Natural killer cell (primary cell): Measurements from ENCODE around the gene QRICH1. TPM values are rescaled to one million over a fixed set of nuclear protein-coding genes. Genes with fewer than 3 reads are reported as not detected.

ENCODE experiments used
- ATAC-seq, 3 donors: fragments of 150-1000 bp in 2 of 3; fragments of 200-7000 bp in 1 of 3; cut with Tn5 transposase; 1 replicate in 1 of 3; 2 replicates in 2 of 3; pipeline ENCODE4 v1.10.0; 2021; ENCODE audit warnings: mild to moderate bottlenecking in 2 of 3, moderate library complexity in 2 of 3
- DNase-seq, 2 donors: peaks; one replicate each; pipeline versions ENCODE4 v3.0.0 to v3.0.0-alpha.2; 2013 to 2021; ENCODE audit warnings: mixed read lengths in 1 of 2
- H3K27ac ChIP-seq: one replicate; pipeline ENCODE4 v1.5.1; 2013; ENCODE audit warnings: mild to moderate bottlenecking, low read length
- H3K27me3 ChIP-seq: one replicate; pipeline ENCODE4 v1.6.1; 2013; ENCODE audit warnings: low read length; ENCODE audit not compliant: control insufficient read depth, insufficient read depth
- H3K36me3 ChIP-seq: one replicate; pipeline ENCODE4 v1.6.1; 2013; ENCODE audit warnings: low read length; ENCODE audit not compliant: control insufficient read depth, insufficient read depth
- H3K4me1 ChIP-seq: one replicate; pipeline ENCODE4 v1.6.1; 2013; ENCODE audit warnings: low read length; ENCODE audit not compliant: control insufficient read depth, insufficient read depth
- H3K4me3 ChIP-seq: one replicate; pipeline ENCODE4 v1.5.1; 2013; ENCODE audit warnings: low read length
- H3K9me3 ChIP-seq: one replicate; pipeline ENCODE4 v1.6.1; 2013; ENCODE audit warnings: low read length; ENCODE audit not compliant: control insufficient read depth, insufficient read depth
- H3K27ac Mint-ChIP-seq, 2 donors: one replicate each; pipeline ENCODE4 v1.8.0; 2022; ENCODE audit warnings: mild to moderate bottlenecking in 2 of 2, mixed read lengths in 2 of 2, moderate library complexity in 1 of 2
- H3K27me3 Mint-ChIP-seq, 2 donors: one replicate each; pipeline ENCODE4 v1.8.0; 2022; ENCODE audit warnings: low read depth in 2 of 2, mixed read lengths in 2 of 2
- H3K36me3 Mint-ChIP-seq: one replicate; pipeline ENCODE4 v1.8.0; 2022; ENCODE audit warnings: mixed read lengths
- H3K4me1 Mint-ChIP-seq, 2 donors: one replicate each; pipeline ENCODE4 v1.8.0; 2022; ENCODE audit warnings: mixed read lengths in 2 of 2
- H3K4me3 Mint-ChIP-seq: one replicate; pipeline ENCODE4 v1.8.0; 2022; ENCODE audit warnings: mild to moderate bottlenecking, moderate library complexity, mixed read lengths
- H3K9me3 Mint-ChIP-seq, 2 donors: one replicate each; pipeline ENCODE4 v1.8.0; 2022; ENCODE audit warnings: mixed read lengths in 2 of 2
- WGBS: methylation state at CpG from one replicate; pipeline ENCODE4 v1.1.7; 2013; ENCODE audit warnings: missing lambda C conversion rate; ENCODE audit not compliant: insufficient coverage; 5-methylcytosine and 5-hydroxymethylcytosine counted together
- intact Hi-C: fragments of 100-400 bp; cut with micrococcal nuclease; formaldehyde crosslinking; loops from one replicate; pipeline ENCODE4 v1.14.2; 2022
- total RNA-seq, 4 donors: library from RNA; stranded (reverse); fragments of 120-200 nt in 1 of 4; gene quantifications; one replicate each; pipeline versions ENCODE4 v1.2.3 to v1.2.4, GENCODE V29; 2013 to 2022
- TF ChIP-seq, protein P1 (sequence below): fragments of 200-600 bp; IDR thresholded peaks from one replicate; pipeline ENCODE4 v1.8.0; 2022; ENCODE audit warnings: antibody characterized with exemption

The QRICH1 gene
- total RNA-seq, 3 donors from 2014 or later (not counting 1 experiment from before 2014, with no cell fraction given) = 220 to 230 (median 227) TPM

DNA sequence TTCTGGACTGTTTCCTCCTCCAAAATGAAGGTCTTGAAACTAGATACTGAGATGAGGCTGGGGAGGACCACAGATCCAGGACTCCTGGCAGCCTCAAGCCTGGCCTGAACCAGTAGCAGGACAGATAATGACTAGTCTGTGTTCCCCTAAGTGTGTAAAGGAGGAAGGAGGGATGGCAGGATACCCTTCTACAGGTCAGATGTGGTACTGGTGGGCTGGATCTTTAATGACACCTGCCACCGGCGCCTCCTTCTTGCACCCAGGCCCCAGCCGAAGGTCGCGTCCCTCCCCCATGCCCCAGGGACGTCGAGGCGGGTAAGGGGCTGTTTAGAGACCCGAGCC is 26.2 kb upstream of the QRICH1 start:
- intact Hi-C loops = loop anchor here (1.0 kb wide), 2 partner anchors 16 to 26 kb away; partner anchors contain the start of genes QARS1 and QRICH1
- Histone ChIP-seq H3K9me3 (no peaks in the 10 kb centered on the region), H3K27ac (peak overlapping the region; percentile 95), H3K36me3 (peaks cover 31% of the 10 kb centered on the region), H3K27me3 (no peaks in the 10 kb centered on the region), H3K4me1 (peaks cover 24% of the 10 kb centered on the region), H3K4me3 (peak overlapping the region; percentile 85)
- Mint-ChIP-seq H3K9me3 (no peaks in the 10 kb centered on the region), H3K36me3 (no peaks in the 10 kb centered on the region), H3K4me1 (peaks cover 5 to 12% of the 10 kb centered on the region in 2 donors), H3K4me3 (peak overlapping the region; percentile 77), H3K27ac (peak overlapping the region; percentile 81 to 87), H3K27me3 (no peaks in the 10 kb centered on the region)
- DNase-seq (peak in 1 of 2 donors; percentile 39), ATAC-seq (peak in 1 of 3 donors; percentile 6)
- 0% methylated on average over 9 of the region's 9 CpGs for WGBS
- TF ChIP-seq, protein P1, sequence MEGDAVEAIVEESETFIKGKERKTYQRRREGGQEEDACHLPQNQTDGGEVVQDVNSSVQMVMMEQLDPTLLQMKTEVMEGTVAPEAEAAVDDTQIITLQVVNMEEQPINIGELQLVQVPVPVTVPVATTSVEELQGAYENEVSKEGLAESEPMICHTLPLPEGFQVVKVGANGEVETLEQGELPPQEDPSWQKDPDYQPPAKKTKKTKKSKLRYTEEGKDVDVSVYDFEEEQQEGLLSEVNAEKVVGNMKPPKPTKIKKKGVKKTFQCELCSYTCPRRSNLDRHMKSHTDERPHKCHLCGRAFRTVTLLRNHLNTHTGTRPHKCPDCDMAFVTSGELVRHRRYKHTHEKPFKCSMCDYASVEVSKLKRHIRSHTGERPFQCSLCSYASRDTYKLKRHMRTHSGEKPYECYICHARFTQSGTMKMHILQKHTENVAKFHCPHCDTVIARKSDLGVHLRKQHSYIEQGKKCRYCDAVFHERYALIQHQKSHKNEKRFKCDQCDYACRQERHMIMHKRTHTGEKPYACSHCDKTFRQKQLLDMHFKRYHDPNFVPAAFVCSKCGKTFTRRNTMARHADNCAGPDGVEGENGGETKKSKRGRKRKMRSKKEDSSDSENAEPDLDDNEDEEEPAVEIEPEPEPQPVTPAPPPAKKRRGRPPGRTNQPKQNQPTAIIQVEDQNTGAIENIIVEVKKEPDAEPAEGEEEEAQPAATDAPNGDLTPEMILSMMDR = no peak

GRCh38 chr3:49119439-49119838 is 25.6 kb upstream of the QRICH1 start:
- Histone ChIP-seq H3K9me3 (no peaks in the 10 kb centered on the region), H3K27me3 (no peaks in the 10 kb centered on the region), H3K36me3 (peaks cover 37% of the 10 kb centered on the region), H3K4me3 (no peak overlapping the region), H3K27ac (peak overlapping the region; percentile 95), H3K4me1 (peaks cover 24% of the 10 kb centered on the region)
- no peak for ATAC-seq
- H3K27ac Mint-ChIP-seq = peak overlapping the region; percentile 81 to 87
- WGBS = 86% methylated on average over 1 of the region's 3 CpGs
- H3K4me3 Mint-ChIP-seq = peak overlapping the region; percentile 77
- H3K9me3 Mint-ChIP-seq = no peaks in the 10 kb centered on the region
- H3K4me1 Mint-ChIP-seq = peaks cover 5 to 12% of the 10 kb centered on the region in 2 donors
- intact Hi-C loops = no loop called here
- no peaks in the 10 kb centered on the region for H3K36me3 Mint-ChIP-seq
- no peaks in the 10 kb centered on the region for H3K27me3 Mint-ChIP-seq
- DNase-seq = no peak
- TF ChIP-seq, protein P1 = no peak

GRCh38 chr3:49119036-49119435 is 25.2 kb upstream of the QRICH1 start:
- intact Hi-C loops = no loop called here
- no peak overlapping the region for H3K4me3 ChIP-seq
- peaks cover 24% of the 10 kb centered on the region for H3K4me1 ChIP-seq
- no peak overlapping the region for H3K27ac ChIP-seq
- Mint-ChIP-seq H3K9me3 (no peaks in the 10 kb centered on the region), H3K27me3 (no peaks in the 10 kb centered on the region), H3K27ac (peak overlapping the region in 1 of 2 donors; percentile 87), H3K4me3 (peak overlapping the region; percentile 28), H3K4me1 (peaks cover 5 to 12% of the 10 kb centered on the region in 2 donors), H3K36me3 (no peaks in the 10 kb centered on the region)
- peaks cover 41% of the 10 kb centered on the region for H3K36me3 ChIP-seq
- ATAC-seq (no peak), DNase-seq (no peak)
- H3K9me3 ChIP-seq = no peaks in the 10 kb centered on the region
- WGBS = 97% methylated on average over 10 of the region's 10 CpGs
- no peaks in the 10 kb centered on the region for H3K27me3 ChIP-seq
- TF ChIP-seq, protein P1 = no peak

GRCh38 chr3:49112262-49112661 is 18.4 kb upstream of the QRICH1 start:
- peaks cover 0 to 5% of the 10 kb centered on the region in 2 donors for H3K4me1 Mint-ChIP-seq
- no peak overlapping the region for H3K4me3 Mint-ChIP-seq
- TF ChIP-seq, protein P1 = no peak
- H3K4me3 ChIP-seq = no peak overlapping the region
- H3K36me3 ChIP-seq = peaks cover 81% of the 10 kb centered on the region
- WGBS = 96% methylated on average over 14 of the region's 14 CpGs
- no peaks in the 10 kb centered on the region for H3K27me3 Mint-ChIP-seq
- ATAC-seq = no peak
- H3K9me3 ChIP-seq = no peaks in the 10 kb centered on the region
- H3K27ac ChIP-seq = no peak overlapping the region
- no peaks in the 10 kb centered on the region for H3K4me1 ChIP-seq
- intact Hi-C loops = no loop called here
- no peak for DNase-seq
- no peaks in the 10 kb centered on the region for H3K36me3 Mint-ChIP-seq
- no peak overlapping the region for H3K27ac Mint-ChIP-seq
- H3K27me3 ChIP-seq = no peaks in the 10 kb centered on the region
- H3K9me3 Mint-ChIP-seq = no peaks in the 10 kb centered on the region
